ENCODE measurements around the gene OST4. TPM values are rescaled to one million over a fixed set of nuclear protein-coding genes. Genes with fewer than 3 reads are reported as not detected.

OST4 gene
- total RNA-seq, 1 experiment from 2014 or later, result 339 TPM

- in situ Hi-C loops (cut with HindIII; ENCODE audit: low sequenced_read_pairs), result no loop called here
These were observed 32.7 kb downstream of the OST4 start for GRCh38 chr2:27038631-27039339.

DNA sequence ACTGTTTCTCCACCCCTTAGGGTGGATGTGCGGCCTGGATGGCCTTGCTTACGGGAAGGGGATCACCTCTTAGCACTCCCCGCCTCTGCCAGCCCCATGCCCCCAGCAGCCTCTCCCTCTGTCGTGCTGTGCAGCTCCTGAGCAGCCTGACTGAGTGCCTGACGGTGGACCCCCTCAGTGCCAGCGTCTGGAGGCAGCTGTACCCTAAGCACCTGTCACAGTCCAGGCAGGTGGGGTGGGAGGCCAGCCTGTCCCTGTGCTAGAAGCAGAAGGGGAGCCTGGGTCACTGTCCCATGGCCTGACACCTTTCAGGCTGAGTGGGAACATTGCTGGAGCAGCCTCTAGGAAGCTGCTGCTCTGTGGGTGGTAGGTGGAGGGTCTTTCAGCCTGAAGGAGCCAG lies 33.4 kb downstream of the OST4 start:
- in situ Hi-C loops (cut with HindIII; ENCODE audit: low sequenced_read_pairs), result no loop called here
- no peak for DNase-seq (ENCODE audit: low spot score)

More at GRCh38 chr2:27038631-27039339, 32.7 kb downstream of the OST4 start:
- no peak for DNase-seq (ENCODE audit: low spot score)

- in situ Hi-C loops (cut with HindIII; ENCODE audit: low sequenced_read_pairs), result no loop called here
- DNase-seq (ENCODE audit: low spot score), result no peak
These were observed 38.1 kb downstream of the OST4 start for GRCh38 chr2:27033253-27033852.

DNA sequence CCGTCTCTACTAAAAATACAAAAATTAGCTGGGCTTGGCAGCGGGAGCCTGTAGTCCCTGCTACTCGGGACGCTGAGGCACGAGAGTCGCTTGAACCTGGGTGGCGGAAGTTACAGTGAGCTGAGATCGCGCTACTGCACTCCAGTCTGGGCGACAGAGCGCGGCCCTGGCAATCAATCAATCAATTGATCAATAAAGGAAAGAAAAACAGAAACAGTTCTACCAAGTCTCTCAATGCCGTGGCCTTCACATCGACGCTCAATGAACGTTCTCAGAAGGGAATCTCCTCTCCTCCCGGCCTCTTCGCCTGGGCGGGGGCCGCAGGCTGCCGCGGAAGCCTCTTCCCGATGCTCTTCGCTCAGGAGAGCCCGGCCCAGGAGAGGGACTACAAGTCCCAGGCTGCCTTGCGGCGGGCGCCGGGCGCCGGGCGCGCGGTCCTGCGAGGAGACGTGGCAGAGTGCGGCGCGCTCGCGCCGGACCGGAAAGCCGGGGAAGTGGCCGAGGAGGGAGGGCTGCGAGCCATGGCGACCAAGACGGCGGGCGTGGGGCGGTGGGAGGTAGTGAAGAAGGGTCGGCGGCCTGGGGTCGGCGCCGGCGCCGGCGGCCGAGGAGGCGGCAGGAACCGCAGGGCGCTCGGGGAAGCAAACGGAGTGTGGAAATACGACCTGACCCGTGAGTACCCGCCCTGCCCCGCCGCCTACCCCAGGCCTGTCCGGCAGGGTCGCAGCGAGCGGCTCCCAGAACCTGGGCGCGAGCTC lies 38.8 kb downstream of the OST4 start, which contains the start of gene TMEM214:
Gene TMEM214 (plus strand): TSS at position 471 of the 758 bp plus-strand sequence. CDS start 51 bp downstream, at position 522.
- in situ Hi-C loops (cut with HindIII; ENCODE audit: low sequenced_read_pairs), result no loop called here
- peak; percentile 85 for DNase-seq (ENCODE audit: low spot score)

DNA sequence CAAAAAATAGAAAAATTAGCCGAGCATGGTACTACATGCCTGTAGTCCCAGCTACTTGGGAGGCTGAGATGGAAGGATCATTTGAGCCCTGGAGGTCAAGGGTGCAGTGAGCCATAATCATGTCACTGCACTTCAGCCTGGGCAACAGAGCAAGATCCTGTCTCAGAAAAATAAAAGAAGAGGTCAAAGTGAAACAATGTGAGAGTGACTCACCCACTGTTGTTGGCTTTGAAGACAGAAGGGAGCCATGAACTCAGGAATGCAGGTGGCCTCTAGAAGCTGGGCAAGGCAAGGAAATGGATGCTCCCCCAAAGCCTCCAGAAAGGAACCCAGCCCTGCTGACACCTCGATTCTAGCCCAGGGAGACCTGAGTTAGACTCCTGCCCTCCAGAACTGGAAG lies 42.4 kb downstream of the OST4 start:
- no peak for DNase-seq (ENCODE audit: low spot score)

GRCh38 chr2:27027211-27027651 lies 44.2 kb downstream of the OST4 start:
- DNase-seq (ENCODE audit: low spot score), result no peak
- in situ Hi-C loops (cut with HindIII; ENCODE audit: low sequenced_read_pairs), result no loop called here

More for the DNA sequence above, 42.4 kb downstream of the OST4 start:
- in situ Hi-C loops (cut with HindIII; ENCODE audit: low sequenced_read_pairs), result no loop called here

DNA sequence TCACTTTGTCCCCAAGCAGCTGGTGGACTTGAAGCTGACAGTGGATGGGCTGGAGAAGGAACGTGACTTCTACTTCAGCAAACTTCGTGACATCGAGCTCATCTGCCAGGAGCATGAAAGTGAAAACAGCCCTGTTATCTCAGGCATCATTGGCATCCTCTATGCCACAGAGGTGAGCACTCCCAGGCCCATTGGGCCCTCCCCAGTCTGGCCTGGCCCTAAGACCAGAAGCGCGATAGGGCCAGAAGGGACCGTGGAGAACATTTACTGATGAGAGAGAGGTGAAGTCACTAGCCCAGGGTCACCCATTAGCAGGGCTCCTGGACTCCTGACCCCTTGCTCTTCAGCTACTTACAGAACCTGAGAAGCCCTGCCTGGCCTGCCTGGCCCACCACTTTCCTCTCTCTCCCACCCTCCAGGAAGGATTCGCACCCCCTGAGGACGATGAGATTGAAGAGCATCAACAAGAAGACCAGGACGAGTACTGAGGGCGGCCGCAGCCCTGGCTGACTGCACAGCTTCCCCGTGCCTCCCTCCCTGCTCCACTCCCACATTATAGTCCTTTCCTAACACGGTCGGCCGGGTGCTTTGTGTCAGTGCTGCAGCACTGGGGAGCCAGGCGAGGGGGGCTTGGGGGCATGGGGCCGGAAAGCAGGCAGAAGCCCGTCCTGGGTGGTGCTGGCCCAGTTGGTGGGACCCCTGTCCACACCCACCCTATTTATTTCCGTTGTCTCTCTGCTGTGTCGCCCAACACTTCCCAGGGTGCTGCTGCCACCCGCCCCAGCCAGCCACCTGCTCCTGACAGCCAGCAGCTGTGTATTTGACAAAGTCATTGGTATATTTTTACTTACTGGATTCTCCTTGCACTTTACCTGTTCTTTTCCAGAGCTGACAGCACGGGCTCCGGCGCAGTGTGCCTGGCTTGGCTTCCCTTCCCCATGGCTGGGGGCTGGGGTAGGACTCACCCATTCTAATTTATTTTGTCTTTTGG lies 45.3 kb downstream of the OST4 start:
- DNase-seq (ENCODE audit: low spot score), result no peak
- in situ Hi-C loops (cut with HindIII; ENCODE audit: low sequenced_read_pairs), result no loop called here

- no peak for DNase-seq (ENCODE audit: low spot score)
- in situ Hi-C loops (cut with HindIII; ENCODE audit: low sequenced_read_pairs), result no loop called here
These were observed 46.1 kb downstream of the OST4 start for GRCh38 chr2:27025281-27025800.

- no peak for DNase-seq (ENCODE audit: low spot score)
- in situ Hi-C loops (cut with HindIII; ENCODE audit: low sequenced_read_pairs), result no loop called here
These were observed 46.6 kb downstream of the OST4 start for GRCh38 chr2:27024812-27025211.

DNA sequence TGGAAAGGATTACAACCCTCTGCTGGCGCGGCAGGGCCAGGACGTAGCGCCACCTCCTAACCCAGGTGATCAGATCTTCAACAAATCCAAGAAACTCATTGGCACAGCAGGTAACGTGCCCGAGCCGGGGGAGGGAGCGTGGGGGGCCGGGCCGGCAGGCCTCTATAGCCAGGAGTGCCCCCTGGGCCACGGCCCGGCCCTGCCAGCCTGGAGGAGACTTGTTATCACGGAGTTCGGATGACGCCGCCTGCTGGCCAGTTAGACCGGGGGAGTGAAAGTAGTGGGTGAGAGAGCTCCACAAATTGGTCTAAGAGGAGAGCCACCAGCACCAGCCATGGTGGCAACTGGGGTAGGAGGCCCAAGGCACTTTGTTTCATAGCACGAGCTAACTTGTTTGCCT lies 47.3 kb downstream of the OST4 start:
- in situ Hi-C loops (cut with HindIII; ENCODE audit: low sequenced_read_pairs), result no loop called here
- DNase-seq (ENCODE audit: low spot score), result no peak

DNA sequence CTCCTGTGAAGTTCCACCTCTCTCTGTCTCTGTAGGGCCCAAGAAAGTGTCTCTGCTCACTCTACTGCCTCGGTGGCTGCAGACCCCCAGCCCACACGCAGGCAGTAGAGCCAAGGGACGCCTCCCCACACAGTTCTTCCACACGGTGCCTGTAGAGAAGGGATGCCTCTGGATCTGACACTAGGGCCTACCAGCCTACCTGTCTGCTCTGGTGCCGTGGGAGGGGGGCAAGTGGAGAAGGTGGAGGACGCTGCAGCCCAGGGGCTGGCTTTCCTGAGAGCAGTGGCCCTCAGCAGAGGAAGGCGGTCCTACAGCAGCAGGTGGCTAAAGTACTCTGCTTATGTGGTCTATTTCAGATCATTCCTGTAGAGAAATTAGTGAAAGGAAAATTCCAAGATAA lies 47.7 kb downstream of the OST4 start:
- in situ Hi-C loops (cut with HindIII; ENCODE audit: low sequenced_read_pairs), result no loop called here
- DNase-seq (ENCODE audit: low spot score), result no peak

DNA sequence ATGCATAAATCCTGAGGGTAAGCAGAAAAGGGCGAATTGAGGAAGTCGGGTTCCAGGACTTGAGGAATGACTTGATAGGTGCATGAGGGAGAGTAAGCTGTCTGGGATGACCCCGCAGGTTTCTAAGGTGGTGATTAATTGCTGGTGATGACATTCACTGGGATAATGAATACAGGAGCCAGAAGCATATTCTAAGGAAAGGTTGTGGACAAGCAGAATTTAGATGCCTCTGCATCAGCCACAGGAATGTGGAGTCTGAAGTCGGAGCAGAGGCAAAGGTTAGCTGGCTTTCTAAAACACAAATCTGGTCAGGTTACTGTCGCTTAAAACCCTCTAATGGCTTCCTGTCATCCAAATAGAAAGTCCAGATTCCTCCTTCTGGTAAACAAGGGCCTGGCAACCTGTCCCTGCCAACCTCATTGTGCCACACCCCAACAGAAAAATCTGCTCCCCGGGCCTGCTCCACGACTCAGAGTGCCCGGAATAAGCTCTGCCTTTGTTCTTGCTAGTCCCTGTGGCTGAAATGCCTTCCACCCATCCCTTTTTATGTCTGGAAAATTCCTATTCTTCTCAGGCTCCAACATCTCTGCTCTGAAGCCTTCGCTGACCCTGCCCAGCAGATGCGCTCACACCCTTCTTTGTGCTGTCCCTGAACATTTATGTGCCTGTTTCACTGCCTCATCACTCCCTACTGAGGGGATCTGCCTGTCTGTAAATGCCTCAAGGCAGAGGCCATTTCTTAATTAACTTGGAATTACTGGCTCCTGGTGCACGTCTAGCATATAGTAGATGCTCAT lies 50.0 kb downstream of the OST4 start:
- no peak for DNase-seq (ENCODE audit: low spot score)
- in situ Hi-C loops (cut with HindIII; ENCODE audit: low sequenced_read_pairs), result no loop called here

Other genes with a start within 250 kb of the OST4 start
- gene DPYSL5, start 223.5 kb downstream of the OST4 start, total RNA-seq (2014; rRNA removed; shearing (Covaris generic)), result 4.4 and 4.8 TPM in 2 replicates
- 2.3 and 4.2 TPM in 2 replicates for gene MAPRE3, start 101.0 kb downstream of the OST4 start, total RNA-seq (2014; rRNA removed; shearing (Covaris generic))
- 34.7 and 37.0 TPM in 2 replicates for gene TMEM214, start 38.7 kb downstream of the OST4 start, total RNA-seq (2014; rRNA removed; shearing (Covaris generic))
- 59.4 and 68.2 TPM in 2 replicates for gene AGBL5, start 20.0 kb downstream of the OST4 start, total RNA-seq (2014; rRNA removed; shearing (Covaris generic))
- 2.3 and 3.9 TPM in 2 replicates for gene EMILIN1, start 7.0 kb upstream of the OST4 start, total RNA-seq (2014; rRNA removed; shearing (Covaris generic))
- gene KHK, start 15.1 kb upstream of the OST4 start, total RNA-seq (2014; rRNA removed; shearing (Covaris generic)), result 2.4 and 7.3 TPM in 2 replicates
- gene CGREF1, start 47.5 kb upstream of the OST4 start, total RNA-seq (2014; rRNA removed; shearing (Covaris generic)), result 1.3 and 11.3 TPM in 2 replicates
- gene ABHD1, start 52.2 kb upstream of the OST4 start, total RNA-seq (2014; rRNA removed; shearing (Covaris generic)), result 0.43 TPM in 1 of 2 replicates, not detected in the other
- gene PREB, start 63.0 kb upstream of the OST4 start, total RNA-seq (2014; rRNA removed; shearing (Covaris generic)), result 89.5 and 92.2 TPM in 2 replicates
- gene PRR30, start 67.8 kb upstream of the OST4 start, total RNA-seq (2014; rRNA removed; shearing (Covaris generic)), result not detected in 2 replicates
- gene TCF23, start 77.3 kb upstream of the OST4 start, total RNA-seq (2014; rRNA removed; shearing (Covaris generic)), result not detected in 2 replicates
- 130 and 164 TPM in 2 replicates for gene ATRAID, start 140.4 kb upstream of the OST4 start, total RNA-seq (2014; rRNA removed; shearing (Covaris generic))
- gene SLC5A6, start 140.6 kb upstream of the OST4 start, total RNA-seq (2014; rRNA removed; shearing (Covaris generic)), result 53.8 and 60.0 TPM in 2 replicates
- 52.3 and 69.6 TPM in 2 replicates for gene CAD, start 145.7 kb upstream of the OST4 start, total RNA-seq (2014; rRNA removed; shearing (Covaris generic))
- 1.3 and 2.6 TPM in 2 replicates for gene SLC30A3, start 191.4 kb upstream of the OST4 start, total RNA-seq (2014; rRNA removed; shearing (Covaris generic))
- gene DNAJC5G, start 203.8 kb upstream of the OST4 start, total RNA-seq (2014; rRNA removed; shearing (Covaris generic)), result not detected in 2 replicates
- not detected in 2 replicates for gene TRIM54, start 210.8 kb upstream of the OST4 start, total RNA-seq (2014; rRNA removed; shearing (Covaris generic))
- gene UCN, start 236.8 kb upstream of the OST4 start, total RNA-seq (2014; rRNA removed; shearing (Covaris generic)), result not detected in 2 replicates

Data from G401 (cell line).